Measurements from ENCODE around the gene SH3TC2.

Gene SH3TC2

DNA sequence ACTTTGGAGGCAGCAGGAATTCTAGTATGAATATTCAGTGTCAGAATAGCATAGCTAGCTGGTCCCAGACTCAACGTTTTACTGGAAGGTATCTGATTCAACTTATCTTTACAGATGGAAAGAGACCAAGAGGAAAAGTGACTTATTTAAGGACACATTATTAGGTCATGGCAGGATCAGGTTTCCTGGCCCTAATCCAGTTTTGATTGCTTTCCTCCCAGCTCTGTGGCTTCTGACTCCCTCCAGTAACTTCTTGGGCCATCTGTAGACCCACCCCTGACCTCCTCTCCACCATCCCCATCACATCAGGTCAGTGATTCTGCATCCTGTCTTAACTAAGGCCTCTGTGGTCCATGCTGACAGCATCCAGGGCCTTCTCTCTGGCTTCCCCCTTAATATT is 38.4 kb downstream of the SH3TC2 start (continued):
- TF ChIP-seq, protein P1, sequence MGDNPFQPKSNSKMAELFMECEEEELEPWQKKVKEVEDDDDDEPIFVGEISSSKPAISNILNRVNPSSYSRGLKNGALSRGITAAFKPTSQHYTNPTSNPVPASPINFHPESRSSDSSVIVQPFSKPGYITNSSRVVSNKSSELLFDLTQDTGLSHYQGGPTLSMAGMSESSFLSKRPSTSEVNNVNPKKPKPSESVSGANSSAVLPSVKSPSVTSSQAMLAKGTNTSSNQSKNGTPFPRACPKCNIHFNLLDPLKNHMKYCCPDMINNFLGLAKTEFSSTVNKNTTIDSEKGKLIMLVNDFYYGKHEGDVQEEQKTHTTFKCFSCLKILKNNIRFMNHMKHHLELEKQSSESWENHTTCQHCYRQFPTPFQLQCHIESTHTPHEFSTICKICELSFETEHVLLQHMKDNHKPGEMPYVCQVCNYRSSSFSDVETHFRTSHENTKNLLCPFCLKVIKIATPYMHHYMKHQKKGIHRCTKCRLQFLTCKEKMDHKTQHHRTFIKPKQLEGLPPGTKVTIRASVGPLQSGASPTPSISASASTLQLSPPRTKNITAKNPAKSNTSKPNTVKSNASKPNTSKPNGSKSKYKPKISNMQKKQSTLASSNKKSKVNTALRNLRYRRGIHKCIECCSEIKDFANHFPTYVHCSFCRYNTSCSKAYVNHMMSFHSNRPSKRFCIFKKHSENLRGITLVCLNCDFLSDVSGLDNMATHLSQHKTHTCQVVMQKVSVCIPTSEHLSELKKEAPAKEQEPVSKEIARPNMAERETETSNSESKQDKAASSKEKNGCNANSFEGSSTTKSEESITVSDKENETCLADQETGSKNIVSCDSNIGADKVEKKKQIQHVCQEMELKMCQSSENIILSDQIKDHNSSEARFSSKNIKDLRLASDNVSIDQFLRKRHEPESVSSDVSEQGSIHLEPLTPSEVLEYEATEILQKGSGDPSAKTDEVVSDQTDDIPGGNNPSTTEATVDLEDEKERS (tag by site-specific recombination; IDR thresholded peaks at IDR 0.05): no peak
- TF ChIP-seq, protein P2, sequence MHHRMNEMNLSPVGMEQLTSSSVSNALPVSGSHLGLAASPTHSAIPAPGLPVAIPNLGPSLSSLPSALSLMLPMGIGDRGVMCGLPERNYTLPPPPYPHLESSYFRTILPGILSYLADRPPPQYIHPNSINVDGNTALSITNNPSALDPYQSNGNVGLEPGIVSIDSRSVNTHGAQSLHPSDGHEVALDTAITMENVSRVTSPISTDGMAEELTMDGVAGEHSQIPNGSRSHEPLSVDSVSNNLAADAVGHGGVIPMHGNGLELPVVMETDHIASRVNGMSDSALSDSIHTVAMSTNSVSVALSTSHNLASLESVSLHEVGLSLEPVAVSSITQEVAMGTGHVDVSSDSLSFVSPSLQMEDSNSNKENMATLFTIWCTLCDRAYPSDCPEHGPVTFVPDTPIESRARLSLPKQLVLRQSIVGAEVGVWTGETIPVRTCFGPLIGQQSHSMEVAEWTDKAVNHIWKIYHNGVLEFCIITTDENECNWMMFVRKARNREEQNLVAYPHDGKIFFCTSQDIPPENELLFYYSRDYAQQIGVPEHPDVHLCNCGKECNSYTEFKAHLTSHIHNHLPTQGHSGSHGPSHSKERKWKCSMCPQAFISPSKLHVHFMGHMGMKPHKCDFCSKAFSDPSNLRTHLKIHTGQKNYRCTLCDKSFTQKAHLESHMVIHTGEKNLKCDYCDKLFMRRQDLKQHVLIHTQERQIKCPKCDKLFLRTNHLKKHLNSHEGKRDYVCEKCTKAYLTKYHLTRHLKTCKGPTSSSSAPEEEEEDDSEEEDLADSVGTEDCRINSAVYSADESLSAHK (tag by site-specific recombination; IDR thresholded peaks at IDR 0.05): no peak

DNA sequence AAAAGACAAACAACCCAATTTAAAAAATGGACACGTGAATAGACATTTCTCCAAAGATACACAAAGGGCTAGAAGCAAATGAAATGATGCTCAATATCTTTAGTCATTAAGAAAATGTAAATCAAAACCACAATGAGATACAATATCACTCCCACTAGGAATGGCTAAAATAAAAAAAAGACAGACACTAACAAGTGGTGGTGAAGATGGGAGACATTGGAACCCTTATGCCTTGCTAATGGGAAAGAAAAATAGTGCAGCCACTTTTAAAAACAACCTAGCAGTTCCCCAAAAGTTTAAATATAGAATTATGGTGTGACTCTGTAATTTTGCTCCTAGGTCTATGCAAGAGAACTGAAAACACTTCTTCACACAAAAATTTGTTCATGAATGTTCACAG is 40.7 kb downstream of the SH3TC2 start:
- H3K4me1 ChIP-seq (ENCODE audit: control insufficient read depth, insufficient read depth, low read length): peaks cover 4% of the 10 kb centered on the region
- TF ChIP-seq ZNF558 (tag by site-specific recombination; IDR thresholded peaks at IDR 0.05) (no peak), ZNF184 (tag by site-specific recombination; IDR thresholded peaks at IDR 0.05) (peak; percentile 93)
- TF ChIP-seq, protein P3, sequence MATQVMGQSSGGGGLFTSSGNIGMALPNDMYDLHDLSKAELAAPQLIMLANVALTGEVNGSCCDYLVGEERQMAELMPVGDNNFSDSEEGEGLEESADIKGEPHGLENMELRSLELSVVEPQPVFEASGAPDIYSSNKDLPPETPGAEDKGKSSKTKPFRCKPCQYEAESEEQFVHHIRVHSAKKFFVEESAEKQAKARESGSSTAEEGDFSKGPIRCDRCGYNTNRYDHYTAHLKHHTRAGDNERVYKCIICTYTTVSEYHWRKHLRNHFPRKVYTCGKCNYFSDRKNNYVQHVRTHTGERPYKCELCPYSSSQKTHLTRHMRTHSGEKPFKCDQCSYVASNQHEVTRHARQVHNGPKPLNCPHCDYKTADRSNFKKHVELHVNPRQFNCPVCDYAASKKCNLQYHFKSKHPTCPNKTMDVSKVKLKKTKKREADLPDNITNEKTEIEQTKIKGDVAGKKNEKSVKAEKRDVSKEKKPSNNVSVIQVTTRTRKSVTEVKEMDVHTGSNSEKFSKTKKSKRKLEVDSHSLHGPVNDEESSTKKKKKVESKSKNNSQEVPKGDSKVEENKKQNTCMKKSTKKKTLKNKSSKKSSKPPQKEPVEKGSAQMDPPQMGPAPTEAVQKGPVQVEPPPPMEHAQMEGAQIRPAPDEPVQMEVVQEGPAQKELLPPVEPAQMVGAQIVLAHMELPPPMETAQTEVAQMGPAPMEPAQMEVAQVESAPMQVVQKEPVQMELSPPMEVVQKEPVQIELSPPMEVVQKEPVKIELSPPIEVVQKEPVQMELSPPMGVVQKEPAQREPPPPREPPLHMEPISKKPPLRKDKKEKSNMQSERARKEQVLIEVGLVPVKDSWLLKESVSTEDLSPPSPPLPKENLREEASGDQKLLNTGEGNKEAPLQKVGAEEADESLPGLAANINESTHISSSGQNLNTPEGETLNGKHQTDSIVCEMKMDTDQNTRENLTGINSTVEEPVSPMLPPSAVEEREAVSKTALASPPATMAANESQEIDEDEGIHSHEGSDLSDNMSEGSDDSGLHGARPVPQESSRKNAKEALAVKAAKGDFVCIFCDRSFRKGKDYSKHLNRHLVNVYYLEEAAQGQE (tag by site-specific recombination; IDR thresholded peaks at IDR 0.05): no peak
- no peak overlapping the region for H3K4me3 ChIP-seq (ENCODE audit: low read depth, low read length)
- no peaks in the 10 kb centered on the region for H3K9me3 ChIP-seq (ENCODE audit: control insufficient read depth, insufficient read depth, low read depth, low read length)
- H3K27ac ChIP-seq (ENCODE audit: extremely low read depth, low read depth, low read length): no peak overlapping the region
- H3K36me3 ChIP-seq (ENCODE audit: control insufficient read depth in 2 of 2, insufficient read depth in 1 of 2, low read length in 2 of 2): no peaks in the 10 kb centered on the region
- ChIA-PET POLR2A (no interaction called here), CTCF (no interaction called here)

DNA sequence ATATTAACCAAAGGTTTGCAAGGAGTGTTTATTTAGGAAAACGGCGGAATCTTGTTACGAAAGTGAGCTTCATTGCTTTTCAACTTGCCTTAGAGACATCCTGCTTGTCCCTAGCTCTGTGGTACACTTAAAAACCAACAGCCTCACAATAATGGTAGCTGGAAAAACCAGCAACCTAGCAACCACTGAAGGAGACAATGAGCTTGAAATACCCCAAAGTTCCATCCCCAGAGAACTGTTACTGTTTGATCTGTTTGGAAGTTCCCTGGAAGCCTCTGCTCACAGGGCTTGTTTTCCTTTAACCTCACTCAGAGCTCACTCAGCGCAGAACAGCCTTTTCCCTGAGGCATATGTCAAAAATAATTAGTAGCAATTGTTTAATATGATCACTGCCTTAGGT is 43.2 kb downstream of the SH3TC2 start:
- H3K27ac ChIP-seq (ENCODE audit: extremely low read depth, low read depth, low read length): no peak overlapping the region

More for the DNA sequence above, 43.2 kb downstream of the SH3TC2 start:
- no peak for TF ChIP-seq ZNF585B (tag by site-specific recombination; IDR thresholded peaks at IDR 0.05)
- TF ChIP-seq, protein P4, sequence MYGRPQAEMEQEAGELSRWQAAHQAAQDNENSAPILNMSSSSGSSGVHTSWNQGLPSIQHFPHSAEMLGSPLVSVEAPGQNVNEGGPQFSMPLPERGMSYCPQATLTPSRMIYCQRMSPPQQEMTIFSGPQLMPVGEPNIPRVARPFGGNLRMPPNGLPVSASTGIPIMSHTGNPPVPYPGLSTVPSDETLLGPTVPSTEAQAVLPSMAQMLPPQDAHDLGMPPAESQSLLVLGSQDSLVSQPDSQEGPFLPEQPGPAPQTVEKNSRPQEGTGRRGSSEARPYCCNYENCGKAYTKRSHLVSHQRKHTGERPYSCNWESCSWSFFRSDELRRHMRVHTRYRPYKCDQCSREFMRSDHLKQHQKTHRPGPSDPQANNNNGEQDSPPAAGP (tag by site-specific recombination; IDR thresholded peaks at IDR 0.05): no peak
- TF ChIP-seq, protein P5, sequence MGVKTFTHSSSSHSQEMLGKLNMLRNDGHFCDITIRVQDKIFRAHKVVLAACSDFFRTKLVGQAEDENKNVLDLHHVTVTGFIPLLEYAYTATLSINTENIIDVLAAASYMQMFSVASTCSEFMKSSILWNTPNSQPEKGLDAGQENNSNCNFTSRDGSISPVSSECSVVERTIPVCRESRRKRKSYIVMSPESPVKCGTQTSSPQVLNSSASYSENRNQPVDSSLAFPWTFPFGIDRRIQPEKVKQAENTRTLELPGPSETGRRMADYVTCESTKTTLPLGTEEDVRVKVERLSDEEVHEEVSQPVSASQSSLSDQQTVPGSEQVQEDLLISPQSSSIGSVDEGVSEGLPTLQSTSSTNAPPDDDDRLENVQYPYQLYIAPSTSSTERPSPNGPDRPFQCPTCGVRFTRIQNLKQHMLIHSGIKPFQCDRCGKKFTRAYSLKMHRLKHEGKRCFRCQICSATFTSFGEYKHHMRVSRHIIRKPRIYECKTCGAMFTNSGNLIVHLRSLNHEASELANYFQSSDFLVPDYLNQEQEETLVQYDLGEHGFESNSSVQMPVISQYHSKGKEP (tag by site-specific recombination; IDR thresholded peaks at IDR 0.05): no peak
- no peak for TF ChIP-seq ZBTB17 (tag by site-specific recombination; IDR thresholded peaks at IDR 0.05)
- TF ChIP-seq ZNF548 (tag by site-specific recombination; IDR thresholded peaks at IDR 0.05): no peak
- TF ChIP-seq TRIM28 (IDR thresholded peaks at IDR 0.05; ENCODE audit: borderline replicate concordance, low read length): no peak
- TF ChIP-seq ZNF768 (tag by site-specific recombination; IDR thresholded peaks at IDR 0.05): no peak
- no peaks in the 10 kb centered on the region for H3K9me3 ChIP-seq (ENCODE audit: control insufficient read depth, insufficient read depth, low read depth, low read length)
- ChIA-PET POLR2A (interaction anchor here (2.0 kb wide), 1 partner anchor 13 kb away, joined by 4 read pairs; no protein-coding TSS in a partner anchor), CTCF (interaction anchor here (0.7 to 1.0 kb wide), 5 partner anchors 9 to 173 kb away, joined by 3 to 7 read pairs (median 4); no protein-coding TSS in a partner anchor)
- no peak overlapping the region for H3K4me3 ChIP-seq (ENCODE audit: low read depth, low read length)
- H3K36me3 ChIP-seq (ENCODE audit: control insufficient read depth in 2 of 2, insufficient read depth in 1 of 2, low read length in 2 of 2): no peaks in the 10 kb centered on the region
- H3K4me1 ChIP-seq (ENCODE audit: control insufficient read depth, insufficient read depth, low read length): peaks cover 4% of the 10 kb centered on the region

Data from HEK293 (cell line).